NCI-H345 treated with DMSO at 0.1 percent for 48 hours (cell line): Measurements from ENCODE around the gene CFAP70.
"Not testable (repeated sequence)": the region's sequence is repeated elsewhere in the genome, so short reads cannot be mapped to it uniquely, and the experiment has no call there.

Experiments
- DNase-seq: peaks from one replicate; lab custom pipeline; 2025; ENCODE audit not compliant: unreplicated experiment; lab: John Stamatoyannopoulos, UW

CFAP70 gene

DNA sequence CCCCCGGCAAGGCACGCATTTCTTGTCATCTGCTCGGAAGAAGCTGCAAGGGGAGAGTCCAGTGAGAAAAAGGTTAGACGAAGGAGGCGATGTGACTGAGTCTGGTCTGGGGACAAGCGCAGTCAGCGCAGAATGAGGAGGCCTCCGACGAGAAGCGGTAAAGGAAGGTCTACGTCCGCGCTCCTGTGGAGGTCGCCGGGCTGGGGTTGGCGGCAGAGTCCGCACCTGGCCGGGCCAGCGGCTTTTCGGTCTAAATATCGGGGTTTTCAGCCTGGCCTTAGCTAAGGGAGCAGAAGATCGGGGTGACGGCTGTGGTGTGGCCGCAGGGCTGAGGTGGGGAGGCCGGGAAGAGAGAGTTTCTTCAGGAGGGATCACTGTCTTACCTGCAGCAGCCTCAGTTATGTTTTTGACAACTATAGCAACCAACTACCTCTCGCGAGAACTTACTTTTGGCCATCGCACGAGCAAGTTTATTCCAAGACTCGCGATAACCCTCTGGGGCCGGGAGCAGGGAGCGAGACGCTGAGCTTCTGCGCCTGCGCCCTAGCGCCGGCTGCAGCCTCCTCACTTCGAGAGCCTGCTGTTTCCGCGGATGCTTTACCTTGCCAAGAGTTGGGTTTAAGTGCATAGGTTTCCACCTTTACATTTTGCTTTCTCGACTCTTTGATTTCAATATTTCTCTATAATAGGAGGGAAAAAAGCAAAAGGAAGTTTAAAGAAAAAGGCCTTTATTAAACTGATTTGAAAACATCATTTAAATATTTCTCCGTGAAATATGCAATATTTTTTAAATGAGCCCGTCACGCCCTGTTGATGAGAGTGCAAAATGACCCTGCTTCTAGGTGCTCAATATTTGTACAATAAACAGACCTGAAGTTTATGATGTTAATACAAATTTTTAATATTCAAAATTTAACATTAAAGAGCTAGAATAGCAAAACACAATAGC lies at the start of gene CFAP70:
Gene CFAP70, minus strand, starts transcription at position 534 of the 949 bp plus-strand sequence. CDS start 4,068 bp downstream, outside the sequence.
- DNase-seq = peak; percentile 91

DNA sequence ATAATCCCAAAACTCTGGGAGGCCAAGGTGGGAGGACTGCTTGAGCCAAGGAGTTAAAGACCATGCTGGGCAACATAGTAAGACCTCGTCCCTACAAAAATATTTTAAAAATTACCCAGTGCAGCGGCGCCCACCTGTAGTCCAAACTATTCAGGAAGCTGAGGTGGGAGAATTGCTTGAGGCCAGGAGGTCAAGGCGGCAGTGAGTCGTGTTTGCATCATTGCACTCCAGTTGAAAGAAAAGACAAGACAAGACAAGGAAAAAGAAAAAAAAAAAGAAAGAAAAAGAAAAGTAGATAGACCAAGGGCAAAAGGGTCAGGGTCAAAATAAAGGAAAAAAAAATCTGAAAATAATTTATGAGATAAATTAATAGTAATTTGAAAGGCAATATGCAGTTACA lies 49.4 kb upstream of the CFAP70 start:
- DNase-seq = no peak

DNA sequence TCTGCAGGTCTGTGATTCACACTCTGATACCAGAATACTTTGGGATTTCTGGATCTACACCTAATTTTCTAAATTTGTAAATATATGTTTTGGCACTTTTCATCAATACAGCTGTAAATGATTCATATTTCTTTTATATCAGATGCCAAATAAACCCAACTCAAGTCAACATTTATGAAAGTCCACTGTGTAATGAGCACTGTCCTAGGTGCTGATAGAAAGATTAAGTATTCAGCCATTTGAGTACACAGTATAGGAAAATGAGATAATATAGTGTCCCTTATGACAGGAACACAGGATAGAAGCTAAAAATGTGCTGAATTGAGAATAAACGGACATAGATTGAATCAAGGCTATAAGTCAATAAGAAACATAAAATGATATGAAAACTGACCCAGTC lies 48.8 kb upstream of the CFAP70 start:
- no peak for DNase-seq

DNA sequence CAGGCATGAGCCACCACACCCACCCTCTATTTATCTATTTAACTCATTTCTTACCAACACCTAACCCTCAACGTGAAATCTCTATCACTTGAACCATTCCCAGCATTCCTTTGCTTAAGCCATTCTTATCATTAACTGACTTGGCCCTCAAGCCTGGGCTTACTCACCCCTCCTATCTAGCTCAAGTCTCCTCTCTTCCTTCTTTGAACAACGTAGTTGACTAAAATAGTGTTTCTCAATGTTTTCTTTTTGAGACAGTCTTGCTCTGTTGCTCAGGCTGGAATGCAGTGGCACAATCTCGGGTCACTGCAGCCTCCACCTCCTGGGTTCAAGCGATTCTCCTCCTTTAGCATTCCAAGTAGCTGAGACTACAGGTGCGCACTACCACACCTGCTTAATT lies 48.2 kb upstream of the CFAP70 start:
- no peak for DNase-seq

DNA sequence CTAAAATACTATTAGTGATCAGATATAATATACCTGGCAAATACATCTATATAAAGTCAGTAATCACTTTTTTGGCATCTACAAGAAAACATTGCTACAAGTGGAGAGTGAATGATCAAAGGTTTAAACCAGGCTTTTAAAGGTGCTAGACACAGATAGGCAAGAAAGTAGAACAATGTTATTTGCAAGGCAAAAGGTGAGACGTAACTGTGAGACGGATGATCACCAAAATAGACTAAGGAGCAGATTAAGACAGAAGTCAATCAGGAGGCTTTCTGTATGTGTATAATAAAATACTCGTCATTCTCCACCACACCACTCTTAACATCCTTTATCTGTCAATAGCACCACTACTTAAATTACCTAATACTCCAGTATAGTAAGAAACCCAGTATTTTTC lies 46.9 kb upstream of the CFAP70 start:
- DNase-seq = no peak

DNA sequence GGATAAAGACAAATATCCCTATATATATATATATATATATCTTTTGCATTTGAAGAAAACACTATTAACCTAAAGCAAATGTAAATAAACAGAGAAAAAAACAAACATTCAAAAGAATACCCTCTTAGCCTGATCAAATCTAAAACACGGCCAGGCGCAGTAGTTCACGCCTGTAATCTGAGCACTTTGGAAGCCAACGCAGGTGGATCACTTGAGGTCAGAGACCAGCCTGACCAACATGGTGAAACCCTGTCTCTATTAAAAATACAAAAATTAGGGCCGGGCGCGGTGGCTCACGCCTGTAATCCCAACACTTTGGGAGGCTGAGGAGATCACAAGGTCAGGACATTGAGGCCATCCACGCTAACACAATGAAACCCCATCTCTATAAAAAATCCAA lies 46.0 kb upstream of the CFAP70 start:
- DNase-seq = no peak

DNA sequence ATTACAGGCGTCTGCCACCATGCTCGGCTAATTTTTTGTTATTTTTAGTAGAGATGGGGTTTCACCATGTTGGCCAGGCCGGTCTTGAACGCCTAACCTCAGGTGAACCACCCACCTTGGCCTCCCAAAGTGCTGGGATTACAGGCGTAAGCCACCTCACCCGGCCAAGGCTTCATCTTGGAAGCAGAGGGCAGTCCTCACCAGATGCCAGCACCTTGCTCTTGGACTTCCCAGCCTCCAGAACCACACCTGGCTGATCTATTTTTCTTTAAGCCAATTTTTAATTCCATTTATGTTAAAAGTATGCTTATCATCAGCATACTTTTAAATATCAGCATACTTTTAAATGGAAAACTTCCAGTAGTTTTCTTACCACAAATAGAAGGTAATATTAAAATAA lies 43.0 kb upstream of the CFAP70 start:
- DNase-seq = no peak

DNA sequence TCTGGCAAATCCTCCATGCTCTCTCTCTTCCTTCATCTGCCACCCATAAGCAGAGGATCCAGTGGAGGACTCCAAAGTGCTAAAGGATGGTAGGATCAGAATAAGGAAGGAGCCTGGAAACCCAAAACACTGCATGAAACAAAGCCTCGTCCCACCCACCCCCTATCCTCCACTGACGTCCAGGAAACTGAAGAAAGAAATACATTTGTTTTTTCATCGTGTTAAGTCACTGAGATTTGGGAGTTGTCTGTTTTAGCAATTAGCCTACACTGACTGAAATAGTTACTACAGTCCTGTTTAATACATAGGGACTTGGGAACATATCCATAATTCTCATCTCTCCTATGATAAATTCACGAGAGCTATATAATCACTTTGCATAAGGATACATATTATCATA lies 40.4 kb upstream of the CFAP70 start:
- no peak for DNase-seq

DNA sequence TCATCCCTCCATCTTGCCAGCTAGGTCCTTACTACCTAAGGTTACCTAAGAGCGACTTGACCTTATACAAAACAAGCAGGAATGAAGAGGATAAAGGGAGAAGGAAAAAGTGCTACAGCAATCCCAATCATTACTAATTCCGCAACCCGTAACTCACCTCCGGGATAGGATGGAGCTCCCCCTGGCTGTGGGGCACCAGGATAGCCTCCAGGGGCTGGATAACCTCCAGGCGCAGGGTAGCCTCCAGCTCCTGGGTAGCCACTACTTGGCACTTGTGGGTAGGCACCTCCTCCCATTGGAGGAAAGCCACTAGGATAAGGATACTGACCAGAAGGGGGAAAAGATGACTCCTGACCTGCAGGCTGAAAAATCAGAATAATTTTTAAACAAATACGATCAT lies 39.4 kb upstream of the CFAP70 start:
- no peak for DNase-seq

DNA sequence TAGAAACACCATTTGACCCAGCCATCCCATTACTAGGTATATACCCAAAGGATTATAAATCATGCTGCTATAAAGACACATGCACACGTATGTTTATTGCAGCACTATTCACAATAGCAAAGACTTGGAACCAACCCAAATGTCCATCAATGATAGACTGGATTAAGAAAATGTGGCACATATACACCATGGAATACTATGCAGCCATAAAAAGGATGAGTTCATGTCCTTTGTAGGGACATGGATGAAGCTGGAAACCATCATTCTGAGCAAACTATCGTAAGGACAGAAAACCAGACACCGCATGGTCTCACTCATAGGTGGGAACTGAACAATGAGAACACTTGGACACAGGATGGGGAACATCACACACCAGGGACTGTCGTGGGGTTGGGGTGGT lies 35.7 kb upstream of the CFAP70 start:
- DNase-seq = not testable (repeated sequence)

DNA sequence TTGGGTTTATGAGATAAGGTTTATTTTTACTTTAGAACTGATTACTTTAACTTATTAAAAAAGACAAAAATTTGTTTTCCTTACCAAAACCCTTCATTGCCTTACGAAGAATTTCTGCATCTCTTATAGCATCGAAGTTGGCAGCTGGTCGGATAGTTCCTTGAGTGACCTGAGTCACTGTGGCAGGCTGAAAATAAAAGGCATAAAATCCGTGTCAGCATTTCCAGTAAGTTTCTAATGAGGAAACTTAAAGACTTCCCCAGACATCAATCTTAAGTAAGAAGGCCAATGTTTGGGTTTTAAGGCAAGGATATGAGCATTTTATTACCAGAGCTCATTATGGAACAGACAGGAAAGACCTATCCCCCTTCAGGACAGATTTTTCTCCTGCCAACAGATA lies 29.6 kb upstream of the CFAP70 start:
- DNase-seq = no peak

DNA sequence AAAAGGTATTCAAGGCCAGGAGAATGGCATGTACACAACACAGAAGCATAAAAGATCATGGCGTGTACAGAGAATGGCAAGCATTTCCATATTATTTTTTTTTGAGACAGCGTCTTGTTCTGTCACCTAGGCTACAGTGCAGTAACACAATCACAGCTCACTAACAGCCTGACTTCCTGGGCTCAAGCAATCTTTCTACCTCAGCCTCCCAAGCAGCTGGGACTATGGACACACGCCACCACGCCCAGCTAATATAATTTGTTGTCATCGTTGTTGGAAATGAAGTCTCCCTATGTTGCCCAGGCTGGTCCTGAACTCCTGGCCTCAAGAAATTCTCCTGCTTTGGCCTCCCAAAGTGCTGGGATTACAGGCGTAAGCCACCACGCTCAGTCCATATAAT lies 27.9 kb upstream of the CFAP70 start:
- no peak for DNase-seq

DNA sequence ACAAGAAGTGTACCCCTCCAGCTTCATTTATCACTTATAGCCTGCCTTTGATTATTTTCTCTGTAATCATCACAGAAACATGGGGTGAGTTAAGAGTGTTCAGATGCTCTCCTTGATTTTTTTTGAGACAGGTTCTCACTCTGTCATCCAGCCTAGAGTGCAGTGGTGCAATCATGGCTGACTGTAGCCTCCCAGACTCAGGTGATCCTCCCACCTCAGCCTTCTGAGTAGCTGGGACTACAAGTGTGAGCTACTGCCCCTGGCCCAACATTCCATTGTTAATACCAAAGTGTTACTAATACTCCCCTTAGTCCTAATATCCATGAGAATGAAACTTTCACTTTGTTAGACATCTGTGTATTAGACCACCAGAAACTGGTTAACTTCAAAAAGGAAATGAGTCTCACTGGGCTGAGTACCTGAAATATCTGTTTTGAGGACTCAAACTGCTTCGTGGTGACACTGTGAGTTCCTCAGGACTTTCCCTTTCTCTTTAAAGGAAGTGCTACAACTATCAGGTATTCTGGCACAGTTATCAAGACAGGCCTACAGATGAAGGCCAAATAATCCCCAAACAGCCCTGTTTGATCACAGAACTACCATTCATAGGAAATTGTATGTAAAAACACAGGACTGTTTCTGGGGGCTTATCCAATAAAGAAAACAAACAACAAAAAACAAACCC lies 20.5 kb upstream of the CFAP70 start:
- DNase-seq = no peak

DNA sequence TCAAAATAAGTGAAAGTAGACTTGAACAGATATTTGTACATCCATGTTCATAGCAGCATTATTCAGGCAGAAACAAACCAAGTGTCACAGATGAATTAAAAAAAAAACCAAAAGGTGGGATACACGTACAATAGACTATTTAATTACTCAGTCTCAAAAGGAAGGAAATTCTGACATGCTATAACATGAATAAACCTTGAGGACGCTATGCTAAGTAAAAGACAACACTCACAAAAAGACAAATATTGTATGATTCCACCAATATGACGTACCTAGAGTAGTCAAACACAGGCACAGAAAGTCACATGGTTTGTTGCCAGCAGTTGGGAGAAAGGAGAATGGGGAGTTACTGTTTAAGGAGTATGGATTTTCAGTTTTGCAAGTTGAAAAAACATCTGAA lies 18.0 kb upstream of the CFAP70 start:
- DNase-seq = no peak

DNA sequence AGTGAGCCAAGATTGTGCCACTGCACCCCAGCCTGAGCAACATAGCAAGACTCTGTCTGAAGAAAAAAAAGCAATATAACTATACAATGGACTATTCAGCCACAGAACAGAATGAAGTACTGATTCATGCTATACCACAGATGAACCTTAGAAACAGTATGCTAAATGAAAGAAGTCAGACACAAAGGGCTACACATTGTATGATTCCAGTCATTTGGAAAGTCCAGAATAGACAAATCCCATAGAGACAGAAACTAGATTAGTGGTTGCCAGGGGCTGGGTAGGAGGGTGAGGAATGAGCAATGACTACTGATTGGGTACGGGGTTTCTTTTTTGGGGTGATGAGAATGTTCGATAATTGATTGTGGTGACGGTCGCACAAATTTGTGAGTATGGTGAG lies 9.6 kb upstream of the CFAP70 start:
- no peak for DNase-seq

DNA sequence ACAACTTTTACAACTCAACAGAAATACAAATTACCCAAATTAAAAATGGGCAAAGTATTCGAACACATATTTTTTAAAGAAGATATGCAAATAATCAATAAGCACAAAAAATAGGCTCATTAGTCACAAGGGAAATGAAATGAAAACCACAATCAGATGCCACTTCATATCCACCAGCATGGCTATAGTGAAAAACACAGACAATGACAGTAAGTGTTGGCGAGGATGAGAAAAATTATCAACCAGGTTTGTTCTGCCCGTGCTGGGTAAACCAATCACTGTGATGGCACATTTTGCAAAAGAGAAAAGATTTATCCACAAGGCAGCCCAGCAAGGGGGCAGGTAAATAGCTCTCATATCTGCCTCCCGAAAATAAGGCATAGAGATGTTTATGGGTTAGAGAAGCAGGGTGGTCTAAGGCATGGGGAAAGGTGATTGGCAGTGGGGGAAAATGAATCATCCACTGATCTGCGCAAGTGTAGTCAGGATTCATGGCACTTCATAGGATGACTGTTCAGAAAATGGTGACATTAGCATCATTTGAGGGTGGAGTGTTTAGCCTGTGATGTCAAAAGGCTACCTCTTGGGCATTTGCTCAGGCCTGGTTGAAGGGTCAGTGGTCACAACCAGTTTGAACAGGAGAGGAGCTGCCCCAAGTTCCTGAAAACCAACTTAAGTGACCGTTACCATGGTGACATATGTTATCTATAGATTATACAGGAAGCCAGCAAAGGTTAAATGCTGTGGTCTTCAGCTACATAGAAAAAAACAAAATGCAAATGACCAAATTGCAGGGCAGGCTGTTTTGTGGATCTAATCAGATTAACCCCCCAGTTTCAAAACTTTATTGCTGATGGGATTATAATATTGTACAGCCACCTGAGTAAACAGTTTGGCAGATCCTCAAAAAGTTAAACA lies 8.0 kb upstream of the CFAP70 start:
- DNase-seq = no peak

DNA sequence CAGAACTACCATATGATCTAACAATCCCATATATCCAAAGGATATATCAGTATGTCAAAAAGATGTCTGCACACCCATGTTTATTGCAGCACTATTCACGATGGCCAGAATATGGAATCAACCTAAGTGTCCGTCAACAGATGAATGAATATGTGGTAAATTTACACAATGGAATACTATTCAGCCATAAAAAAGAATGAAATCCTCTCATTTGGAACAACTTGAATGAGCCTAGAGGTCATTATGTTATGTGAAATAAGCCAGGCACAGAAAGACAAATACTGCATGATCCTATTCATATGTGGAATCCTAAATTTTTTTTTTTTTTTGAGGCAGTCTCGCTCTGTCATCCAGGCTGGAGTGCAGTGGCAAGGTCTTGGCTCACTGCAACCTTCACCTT lies 6.3 kb upstream of the CFAP70 start:
- DNase-seq = no peak

DNA sequence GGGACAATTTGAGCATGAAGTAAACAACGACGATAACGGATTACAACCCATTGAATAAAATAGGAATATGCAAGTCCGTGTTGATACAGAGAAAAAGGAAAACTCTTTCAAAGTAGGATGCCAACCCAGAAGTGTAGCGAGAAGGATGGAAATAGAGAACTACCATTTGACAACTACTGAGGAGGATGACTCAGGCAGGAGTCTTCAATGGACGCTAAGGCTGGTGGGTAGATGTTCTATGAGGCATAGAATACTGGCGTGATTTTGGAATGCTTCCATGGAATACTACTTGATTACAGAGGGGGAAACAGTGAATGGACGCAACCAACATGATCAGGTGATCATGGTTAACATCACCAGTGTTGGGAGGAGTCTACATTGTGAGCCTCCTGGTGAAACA lies 828 bp upstream of the CFAP70 start:
- DNase-seq = no peak

DNA sequence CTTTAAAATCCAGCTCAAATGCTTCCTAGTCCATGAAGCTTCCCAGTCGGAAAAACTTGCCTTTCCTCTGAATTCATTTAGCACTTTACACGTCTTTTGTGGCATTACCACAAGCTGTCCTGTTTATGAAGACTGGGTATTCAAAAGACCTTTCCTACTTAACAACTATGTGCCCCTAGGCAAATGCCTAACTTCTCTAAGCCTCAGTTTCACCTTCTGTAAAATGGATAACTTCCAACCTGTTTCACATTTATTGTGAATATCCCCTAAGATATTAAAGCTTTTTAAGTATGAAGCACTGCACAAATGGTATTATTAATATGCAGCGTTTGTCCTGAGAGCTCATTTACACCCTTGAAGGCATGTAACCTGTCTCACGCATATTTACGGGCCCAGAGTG lies 843 bp downstream of the CFAP70 start:
- DNase-seq = no peak

DNA sequence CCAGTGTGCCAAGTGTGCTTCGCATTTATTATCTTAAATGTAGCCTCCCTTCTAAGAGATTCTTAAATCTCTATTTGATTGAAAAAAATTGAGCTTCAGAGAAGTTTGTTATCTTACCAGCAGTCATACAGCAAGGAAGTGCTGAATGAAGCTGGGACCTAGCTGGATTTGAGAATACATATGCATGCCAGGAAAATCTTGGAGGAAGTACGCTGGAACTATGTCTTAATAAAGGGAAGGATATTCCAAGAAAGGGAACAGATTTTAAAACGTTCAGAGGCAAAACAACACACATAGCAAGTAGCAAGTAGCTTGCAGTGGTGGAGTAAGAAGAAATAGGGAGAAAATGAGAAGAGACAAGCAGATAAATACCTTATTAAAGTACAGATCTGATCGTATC lies 1.5 kb downstream of the CFAP70 start:
- no peak for DNase-seq

DNA sequence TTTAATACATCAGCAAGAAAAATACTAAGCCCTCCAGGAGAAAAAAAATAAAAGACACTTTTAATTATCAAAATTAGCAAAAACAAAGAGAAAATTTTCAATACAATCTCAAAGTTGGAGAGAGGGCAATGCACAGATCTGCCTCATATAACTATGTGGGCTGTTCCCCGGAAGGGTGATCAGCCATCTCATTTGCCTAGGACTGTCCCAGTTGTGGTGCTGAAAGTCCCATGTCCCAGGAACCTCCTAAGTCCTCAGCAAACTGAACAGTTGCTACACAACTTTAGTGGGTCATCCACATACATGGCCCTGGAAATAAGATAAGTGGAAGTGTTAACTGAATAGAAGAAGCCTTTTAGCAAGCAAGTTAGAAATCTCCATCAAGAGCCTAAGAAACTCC lies 14.4 kb downstream of the CFAP70 start:
- no peak for DNase-seq
